HCT116 (cell line): Measurements from ENCODE around the gene MAPRE3. TPM values are rescaled to one million over a fixed set of nuclear protein-coding genes. Genes with fewer than 3 reads are reported as not detected.

Experiments used
- ATAC-seq: fragments of 200-7000 bp; cut with Tn5 transposase; 2 replicates; pipeline ENCODE4 v1.9.1; 2020; ENCODE audit warnings: mild to moderate bottlenecking, moderate library complexity
- BruUV-seq: library from RNA; stranded (reverse); fragments of 400-500 nt; replicated peaks from 2 replicates; lab custom pipeline; 2021; lab: Mats Ljungman, UMichigan
- CTCF ChIA-PET: fragments of 300-600 bp; sonication (Branson Sonifier 250); formaldehyde crosslinking; loops from one replicate; lab custom pipeline; 2021; ENCODE audit warnings: antibody characterized with exemption; lab: Charles Lee
- POLR2A ChIA-PET: fragments of 300-600, 350-600 bp; sonication (Branson Sonifier 250); formaldehyde crosslinking; loops from one replicate; lab custom pipeline; 2021; ENCODE audit warnings: antibody characterized with exemption; lab: Charles Lee
- RAD21 ChIA-PET, 2 experiments: fragments of 300-600 bp; sonication (Branson Sonifier 250); formaldehyde crosslinking; loops; one replicate each; lab custom pipeline; 2023; ENCODE audit warnings: low total read pairs in 2 of 2; ENCODE audit not compliant: uncharacterized antibody in 2 of 2, unreplicated experiment in 2 of 2, low non-redundant PET in 1 of 2; lab: Charles Lee
- DNase-seq: peaks from one replicate; pipeline ENCODE4 v3.0.0-alpha.2; 2010; ENCODE audit warnings: low read depth, low spot score
- H2AFZ ChIP-seq: fragments of 200-600 bp; shearing (Covaris generic), sonication (generic); 2 replicates; pipeline ENCODE4 v1.6.1; 2017; ENCODE audit warnings: low read depth, mixed run types, mixed read lengths, antibody characterized with exemption, low read length; ENCODE audit not compliant: poor library complexity, severe bottlenecking
- H3K27ac ChIP-seq: 2 replicates; pipeline ENCODE4 v1.5.1; 2012; ENCODE audit warnings: low read depth, low read length
- H3K27me3 ChIP-seq: fragments of 200-600 bp; sonication (generic); 2 replicates; pipeline ENCODE4 v1.6.1; 2016; ENCODE audit warnings: mixed run types, low read length, mixed read lengths; ENCODE audit not compliant: insufficient read depth
- H3K36me3 ChIP-seq, 2 experiments: fragments of 200-500 bp in 1 of 2; fragments of 200-600 bp in 1 of 2; sonication (Bioruptor generic) in 1 of 2; sonication (generic) in 1 of 2; 2 replicates each; pipeline versions ENCODE4 v1.5.1 to v1.6.1; 2014 to 2016; ENCODE audit warnings: low read length in 2 of 2, inconsistent platforms in 1 of 2, mixed read lengths in 1 of 2, mixed run types in 1 of 2; ENCODE audit not compliant: insufficient read depth in 2 of 2, control insufficient read depth in 1 of 2
- H3K4me1 ChIP-seq, 2 experiments: fragments of 200-600 bp in 1 of 2; sonication (generic) in 1 of 2; 2 replicates each; pipeline versions ENCODE4 v1.5.1 to v1.6.1; 2012 to 2017; ENCODE audit warnings: low read length in 2 of 2, inconsistent platforms in 1 of 2, mild to moderate bottlenecking in 1 of 2, mixed read lengths in 1 of 2, mixed run types in 1 of 2, moderate library complexity in 1 of 2; ENCODE audit not compliant: insufficient read depth in 2 of 2, control insufficient read depth in 1 of 2
- H3K4me2 ChIP-seq: fragments of 200-600 bp; sonication (generic); 2 replicates; pipeline ENCODE4 v1.6.1; 2017; ENCODE audit warnings: mixed run types, low read length, mixed read lengths
- H3K4me3 ChIP-seq, 2 experiments: fragments of 200-600 bp in 1 of 2; sonication (generic) in 1 of 2; replicated peaks in 1 of 2; 2 replicates each; pipeline ENCODE4 v1.5.1; 2011 to 2016; ENCODE audit warnings: low read length in 2 of 2, control low read depth in 1 of 2, low read depth in 1 of 2, mild to moderate bottlenecking in 1 of 2, mixed read lengths in 1 of 2, mixed run types in 1 of 2
- H3K79me2 ChIP-seq: fragments of 200-600 bp; sonication (generic); 2 replicates; pipeline ENCODE4 v1.6.1; 2017; ENCODE audit warnings: mild to moderate bottlenecking, mixed run types, low read length, moderate library complexity, mixed read lengths; ENCODE audit not compliant: insufficient read depth
- H3K9ac ChIP-seq: fragments of 200-600 bp; sonication (generic); 2 replicates; pipeline ENCODE4 v1.6.1; 2016; ENCODE audit warnings: low read length, mixed read lengths
- H3K9me2 ChIP-seq: fragments of 200-600 bp; sonication (generic), shearing (Covaris generic); 2 replicates; pipeline ENCODE4 v1.6.1; 2017; ENCODE audit warnings: mixed run types, mild to moderate bottlenecking, moderate library complexity; ENCODE audit not compliant: insufficient read depth
- H3K9me3 ChIP-seq, 2 experiments: fragments of 200-500 bp in 1 of 2; fragments of 200-600 bp in 1 of 2; sonication (Bioruptor generic) in 1 of 2; sonication (generic) in 1 of 2; 2 replicates each; pipeline ENCODE4 v1.6.1; 2014 to 2017; ENCODE audit warnings: low read length in 2 of 2, mixed read lengths in 2 of 2, inconsistent platforms in 1 of 2, low read depth in 1 of 2, mild to moderate bottlenecking in 1 of 2, mixed run types in 1 of 2, moderate library complexity in 1 of 2; ENCODE audit not compliant: control insufficient read depth in 1 of 2, insufficient read depth in 1 of 2
- H4K20me1 ChIP-seq: fragments of 200-600 bp; sonication (generic), shearing (Covaris generic); 2 replicates; pipeline ENCODE4 v1.6.1; 2017; ENCODE audit warnings: mixed run types, mild to moderate bottlenecking, moderate library complexity; ENCODE audit not compliant: insufficient read depth
- CBX3 ChIP-seq: IDR thresholded peaks from 2 replicates; pipeline ENCODE4 v1.6.1; 2012; ENCODE audit warnings: low read depth
- CEBPB ChIP-seq: IDR thresholded peaks from 2 replicates; pipeline ENCODE4 v1.6.1; 2012; ENCODE audit warnings: low read depth
- EGR1 ChIP-seq: IDR thresholded peaks from 2 replicates; pipeline ENCODE4 v1.6.1; 2012; ENCODE audit warnings: low read depth
- ELF1 ChIP-seq: IDR thresholded peaks from 2 replicates; pipeline ENCODE4 v1.6.1; 2012; ENCODE audit warnings: low read depth, borderline replicate concordance
- EZH2 ChIP-seq: fragments of 200-600 bp; sonication (generic); IDR thresholded peaks from 2 replicates; pipeline ENCODE4 v1.6.1; 2017; ENCODE audit warnings: antibody characterized with exemption, mixed run types
- FOSL1 ChIP-seq: IDR thresholded peaks from 2 replicates; pipeline ENCODE4 v1.6.1; 2012; ENCODE audit warnings: low read depth
- JUND ChIP-seq: IDR thresholded peaks from 2 replicates; pipeline ENCODE4 v1.6.1; 2012
- RAD21 ChIP-seq: IDR thresholded peaks from 2 replicates; pipeline ENCODE4 v1.6.1; 2012; ENCODE audit warnings: low read depth, mild to moderate bottlenecking
- SRF ChIP-seq: IDR thresholded peaks from 2 replicates; pipeline ENCODE4 v1.6.1; 2012; ENCODE audit warnings: low read depth
- YY1 ChIP-seq: IDR thresholded peaks from 2 replicates; pipeline ENCODE4 v1.6.1; 2011; ENCODE audit warnings: low read length, low read depth, moderate library complexity, mild to moderate bottlenecking; ENCODE audit not compliant: insufficient replicate concordance; ENCODE audit errors: extremely low read depth
- ZNF274 ChIP-seq: fragments of 200-500 bp; sonication (Bioruptor generic); IDR thresholded peaks from 2 replicates; pipeline ENCODE4 v1.6.1; 2014; ENCODE audit warnings: mild to moderate bottlenecking, low read depth, low read length, inconsistent platforms
- intact Hi-C: fragments of 100-400 bp; cut with micrococcal nuclease; formaldehyde crosslinking; loops from 2 replicates; pipeline ENCODE4 v1.10.0; 2022
- total RNA-seq: library from RNA; stranded (reverse); gene quantifications from one replicate; pipeline ENCODE4 v1.2.1, GENCODE V29; 2021; ENCODE audit not compliant: unreplicated experiment
- TF ChIP-seq, protein P1 (sequence below): IDR thresholded peaks from 2 replicates; pipeline ENCODE4 v1.6.1; 2011; ENCODE audit warnings: mild to moderate bottlenecking, low read length, moderate library complexity; ENCODE audit not compliant: insufficient replicate concordance; ENCODE audit errors: extremely low read depth
- TF ChIP-seq, protein P2 (sequence below), 3 experiments: fragments of 200-600 bp in 1 of 3; sonication (generic) in 1 of 3; IDR thresholded peaks in 2 of 3; conservative IDR thresholded peaks in 1 of 3; 2 replicates each; pipeline ENCODE4 v1.5.1; 2012 to 2017; ENCODE audit warnings: low read depth in 2 of 3, low read length in 2 of 3, antibody characterized with exemption in 1 of 3, borderline replicate concordance in 1 of 3, control low read depth in 1 of 3, mild to moderate bottlenecking in 1 of 3, mixed read lengths in 1 of 3, mixed run types in 1 of 3, moderate library complexity in 1 of 3; ENCODE audit not compliant: insufficient read depth in 1 of 3
- TF ChIP-seq, protein P3 (sequence below): IDR thresholded peaks from 2 replicates; pipeline ENCODE4 v1.6.1; 2012

Gene MAPRE3
- total RNA-seq, 1 experiment from 2014 or later, result 12.1 TPM

DNA sequence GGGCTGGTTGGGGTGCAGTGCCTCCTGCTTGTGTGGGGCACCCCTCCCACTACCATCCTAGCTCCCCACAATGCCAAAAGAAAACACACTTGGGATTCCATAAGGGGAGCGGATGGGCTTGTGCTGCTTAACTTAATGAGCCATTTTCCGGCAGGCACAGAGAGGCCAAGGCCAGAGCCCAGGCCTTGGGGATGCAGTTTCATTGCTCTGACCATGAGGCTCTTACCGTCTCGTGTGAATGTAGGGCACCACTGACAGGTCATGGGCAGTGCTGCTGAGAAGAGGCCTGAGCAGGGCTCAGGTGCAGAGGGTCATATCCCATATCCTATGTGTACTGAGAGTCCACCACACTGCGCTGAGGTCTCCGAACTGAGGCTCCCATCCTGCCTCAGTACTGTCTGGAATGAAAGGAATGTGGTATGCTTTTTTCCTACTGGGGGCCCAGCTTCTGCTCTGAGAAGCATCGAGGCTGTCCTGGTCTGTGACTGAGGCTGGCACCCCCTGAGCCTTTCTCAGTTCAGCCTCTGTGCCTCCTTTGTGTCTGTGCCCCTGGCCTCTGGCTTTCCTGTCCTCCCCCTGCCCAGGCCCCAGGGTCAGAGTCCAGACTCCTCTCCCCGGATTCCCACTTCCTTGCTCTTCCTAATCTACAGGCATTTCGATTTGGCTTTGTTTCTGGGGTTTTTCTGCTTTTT, 45.2 kb upstream of the MAPRE3 start:
- Histone ChIP-seq H3K27ac (no peak overlapping the region), H3K9me3 (no peaks in the 10 kb centered on the region), H3K27me3 (no peaks in the 10 kb centered on the region), H2AFZ (no peak overlapping the region), H3K36me3 (no peaks in the 10 kb centered on the region), H3K9me2 (no peaks in the 10 kb centered on the region), H3K4me2 (no peak overlapping the region), H3K9ac (no peak overlapping the region), H4K20me1 (no peaks in the 10 kb centered on the region), H3K4me3 (no peak overlapping the region), H3K79me2 (no peaks in the 10 kb centered on the region), H3K4me1 (peaks cover 4 to 9% of the 10 kb centered on the region in 2 experiments; a peak in 1 of 4 replicates)
- TF ChIP-seq SRF, result no peak
- TF ChIP-seq EZH2, result no peak
- TF ChIP-seq, protein P1, sequence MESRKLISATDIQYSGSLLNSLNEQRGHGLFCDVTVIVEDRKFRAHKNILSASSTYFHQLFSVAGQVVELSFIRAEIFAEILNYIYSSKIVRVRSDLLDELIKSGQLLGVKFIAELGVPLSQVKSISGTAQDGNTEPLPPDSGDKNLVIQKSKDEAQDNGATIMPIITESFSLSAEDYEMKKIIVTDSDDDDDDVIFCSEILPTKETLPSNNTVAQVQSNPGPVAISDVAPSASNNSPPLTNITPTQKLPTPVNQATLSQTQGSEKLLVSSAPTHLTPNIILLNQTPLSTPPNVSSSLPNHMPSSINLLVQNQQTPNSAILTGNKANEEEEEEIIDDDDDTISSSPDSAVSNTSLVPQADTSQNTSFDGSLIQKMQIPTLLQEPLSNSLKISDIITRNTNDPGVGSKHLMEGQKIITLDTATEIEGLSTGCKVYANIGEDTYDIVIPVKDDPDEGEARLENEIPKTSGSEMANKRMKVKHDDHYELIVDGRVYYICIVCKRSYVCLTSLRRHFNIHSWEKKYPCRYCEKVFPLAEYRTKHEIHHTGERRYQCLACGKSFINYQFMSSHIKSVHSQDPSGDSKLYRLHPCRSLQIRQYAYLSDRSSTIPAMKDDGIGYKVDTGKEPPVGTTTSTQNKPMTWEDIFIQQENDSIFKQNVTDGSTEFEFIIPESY, result no peak
- no peak for TF ChIP-seq RAD21
- TF ChIP-seq FOSL1, result no peak
- TF ChIP-seq CBX3, result no peak
- TF ChIP-seq, protein P2, sequence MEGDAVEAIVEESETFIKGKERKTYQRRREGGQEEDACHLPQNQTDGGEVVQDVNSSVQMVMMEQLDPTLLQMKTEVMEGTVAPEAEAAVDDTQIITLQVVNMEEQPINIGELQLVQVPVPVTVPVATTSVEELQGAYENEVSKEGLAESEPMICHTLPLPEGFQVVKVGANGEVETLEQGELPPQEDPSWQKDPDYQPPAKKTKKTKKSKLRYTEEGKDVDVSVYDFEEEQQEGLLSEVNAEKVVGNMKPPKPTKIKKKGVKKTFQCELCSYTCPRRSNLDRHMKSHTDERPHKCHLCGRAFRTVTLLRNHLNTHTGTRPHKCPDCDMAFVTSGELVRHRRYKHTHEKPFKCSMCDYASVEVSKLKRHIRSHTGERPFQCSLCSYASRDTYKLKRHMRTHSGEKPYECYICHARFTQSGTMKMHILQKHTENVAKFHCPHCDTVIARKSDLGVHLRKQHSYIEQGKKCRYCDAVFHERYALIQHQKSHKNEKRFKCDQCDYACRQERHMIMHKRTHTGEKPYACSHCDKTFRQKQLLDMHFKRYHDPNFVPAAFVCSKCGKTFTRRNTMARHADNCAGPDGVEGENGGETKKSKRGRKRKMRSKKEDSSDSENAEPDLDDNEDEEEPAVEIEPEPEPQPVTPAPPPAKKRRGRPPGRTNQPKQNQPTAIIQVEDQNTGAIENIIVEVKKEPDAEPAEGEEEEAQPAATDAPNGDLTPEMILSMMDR (IDR thresholded peaks at IDR 0.05 in 2 of 3, conservative IDR thresholded peaks at IDR 0.05 in 1 of 3; ENCODE audit: borderline replicate concordance in 1 of 3, insufficient read depth in 1 of 3, low read depth in 2 of 3, low read length in 2 of 3), result no peak
- TF ChIP-seq, protein P3, sequence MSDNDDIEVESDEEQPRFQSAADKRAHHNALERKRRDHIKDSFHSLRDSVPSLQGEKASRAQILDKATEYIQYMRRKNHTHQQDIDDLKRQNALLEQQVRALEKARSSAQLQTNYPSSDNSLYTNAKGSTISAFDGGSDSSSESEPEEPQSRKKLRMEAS, result no peak
- no peak for TF ChIP-seq EGR1
- TF ChIP-seq JUND, result no peak
- TF ChIP-seq ELF1, result no peak
- TF ChIP-seq YY1, result no peak
- TF ChIP-seq CEBPB, result no peak
- TF ChIP-seq ZNF274, result no peak
- CTCF ChIA-PET, result interaction anchor here (1.1 to 1.2 kb wide), 2 partner anchors 18 to 156 kb away, joined by 3 to 4 read pairs; no protein-coding TSS in a partner anchor
- POLR2A ChIA-PET, result no interaction called here
- RAD21 ChIA-PET, result no interaction called here
- intact Hi-C loops, result no loop called here
- no peak for DNase-seq
- no TSS peak for BruUV-seq
- ATAC-seq, result no peak
